ENCODE data around the gene WDFY2.

DNA sequence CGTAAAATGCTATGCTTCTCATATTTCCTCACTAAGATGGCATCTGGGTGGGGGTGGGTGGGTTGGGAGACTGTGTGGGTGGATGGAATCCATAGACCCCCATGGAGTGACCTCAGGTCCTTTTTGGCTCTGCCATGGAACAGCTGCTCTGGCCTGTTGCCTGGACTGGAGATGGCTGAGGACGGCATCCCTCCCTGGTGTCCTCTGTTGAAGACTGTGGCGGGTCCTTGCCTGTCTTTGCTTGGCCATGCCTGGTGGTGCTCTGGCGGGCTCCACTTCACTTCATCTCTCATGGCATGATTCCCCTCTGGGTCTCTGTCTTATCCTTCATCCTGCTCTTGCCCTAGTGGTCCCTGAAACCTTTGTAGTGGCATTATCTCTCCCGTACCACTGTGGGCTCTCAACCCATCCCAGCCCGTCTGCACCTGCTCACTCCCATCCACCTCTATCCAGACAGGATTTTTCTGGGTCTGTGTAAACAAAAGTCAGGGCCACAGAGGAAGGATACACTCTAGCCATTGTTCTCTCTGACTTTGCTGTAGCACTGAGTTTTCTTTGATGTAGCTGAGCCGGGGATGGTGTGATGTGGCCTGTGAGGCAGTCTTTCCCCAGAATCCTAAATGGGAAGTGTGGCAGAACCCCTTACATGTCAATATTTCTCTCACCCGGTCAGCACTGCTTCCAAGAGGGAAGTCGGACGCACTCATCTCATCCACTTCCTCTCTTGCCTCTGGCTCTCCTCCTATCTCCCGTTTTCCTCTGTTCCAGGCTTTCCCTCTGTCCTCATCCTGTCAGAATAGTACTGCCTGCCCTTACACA, 36.1 kb downstream of the WDFY2 start:
- TF ChIP-seq EZH2 (IDR thresholded peaks at IDR 0.05) (no peak), POLR2AphosphoS5 (IDR thresholded peaks at IDR 0.05; ENCODE audit: borderline replicate concordance, low read depth, low read length) (no peak)
